ENCODE data around the gene RFC1.

RFC1 gene

DNA sequence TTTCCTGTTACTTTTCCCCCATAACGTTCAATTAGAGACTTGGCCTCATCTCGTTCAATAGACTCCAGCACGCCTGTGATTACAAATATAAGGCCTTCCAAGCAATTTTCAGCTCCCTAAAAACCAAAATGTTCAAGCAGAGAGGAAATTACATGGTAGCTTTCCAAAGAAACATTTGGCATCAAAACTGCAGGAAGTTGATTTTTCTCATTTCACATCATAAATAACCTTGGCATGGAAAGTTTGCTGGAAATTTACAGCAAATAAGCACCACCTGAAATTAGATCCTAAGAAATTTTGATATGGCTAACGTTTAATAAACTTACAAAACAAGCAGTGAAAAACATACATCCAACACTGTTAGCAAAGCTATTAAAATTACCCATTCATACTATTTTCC lies 53.3 kb downstream of the RFC1 start:
- H2BK120ac ChIP-seq (ENCODE audit: low read depth, low read length) = no peak overlapping the region
- peaks cover 26% of the 10 kb centered on the region for H3K79me1 ChIP-seq (replicated peaks; ENCODE audit: low read length, poor library complexity, severe bottlenecking)
- H3K4ac ChIP-seq (ENCODE audit: low read depth in 1 of 2, low read length in 2 of 2) = no peak overlapping the region
- H2BK5ac ChIP-seq (ENCODE audit: low read depth, low read length, poor library complexity, severe bottlenecking) = no peak overlapping the region
- no peaks in the 10 kb centered on the region for H3K27me3 ChIP-seq (ENCODE audit: control insufficient read depth in 1 of 2, insufficient read depth in 1 of 2, low read length in 2 of 2)
- no peak overlapping the region for H2AK5ac ChIP-seq (ENCODE audit: low read length, severe bottlenecking)
- H3K4me2 ChIP-seq (ENCODE audit: low read length, poor library complexity, severe bottlenecking) = no peak overlapping the region
- no peak overlapping the region for H3K14ac ChIP-seq (ENCODE audit: low read length in 2 of 2)
- no peak for DNase-seq
- H3K4me3 ChIP-seq (ENCODE audit: insufficient read depth in 1 of 2, low read depth in 1 of 2, low read length in 2 of 2) = no peak overlapping the region
- no peak overlapping the region for H2BK12ac ChIP-seq (ENCODE audit: low read length in 2 of 2)
- no peak overlapping the region for H4K91ac ChIP-seq (ENCODE audit: low read length)
- no peaks in the 10 kb centered on the region for H3K9me3 ChIP-seq (ENCODE audit: control insufficient read depth, low read length)
- H3K27ac ChIP-seq (ENCODE audit: low read length, poor library complexity, severe bottlenecking) = no peak overlapping the region
- 70% methylated on average over 4 of the region's 4 CpGs for WGBS
- peaks cover 5% of the 10 kb centered on the region for H3K4me1 ChIP-seq (ENCODE audit: control insufficient read depth, insufficient read depth, low read depth, low read length)
- no peak overlapping the region for H3K23ac ChIP-seq (ENCODE audit: low read length in 2 of 2)
- H2AFZ ChIP-seq (ENCODE audit: low read depth, low read length) = no peak overlapping the region
- no peak overlapping the region for H2BK15ac ChIP-seq (ENCODE audit: low read depth, poor library complexity, severe bottlenecking)
- no peak overlapping the region for H3K9ac ChIP-seq (ENCODE audit: low read length)
- no peak overlapping the region for H4K8ac ChIP-seq (ENCODE audit: low read length)
- H3K18ac ChIP-seq (ENCODE audit: low read depth in 1 of 2, low read length in 2 of 2) = no peak overlapping the region
- H3K36me3 ChIP-seq (ENCODE audit: control insufficient read depth in 1 of 2, insufficient read depth in 2 of 2, low read depth in 1 of 2, low read length in 2 of 2) = peaks cover 21 to 88% of the 10 kb centered on the region in 2 experiments

DNA sequence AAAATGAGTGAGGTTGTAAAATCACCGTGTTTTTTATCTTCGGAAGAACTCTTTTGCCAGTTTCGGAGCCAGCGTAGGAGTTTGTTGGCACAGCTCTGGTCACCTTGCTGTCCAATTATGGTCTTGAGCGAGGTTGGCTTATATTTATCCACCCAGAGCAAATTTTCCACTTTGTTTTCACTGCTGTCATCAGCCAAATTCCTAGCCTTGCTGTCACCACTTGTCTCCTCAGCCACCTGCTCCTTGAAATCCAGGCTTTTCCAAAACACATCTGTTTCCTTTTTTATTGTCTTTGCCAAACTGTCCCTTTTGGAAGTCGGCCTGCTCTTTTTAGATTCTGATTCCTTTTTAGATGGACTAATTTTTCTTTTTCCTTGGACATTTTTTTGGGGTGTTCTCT lies 57.6 kb downstream of the RFC1 start:
- H3K27me3 ChIP-seq (ENCODE audit: control insufficient read depth in 1 of 2, insufficient read depth in 1 of 2, low read length in 2 of 2) = no peaks in the 10 kb centered on the region
- H3K18ac ChIP-seq (ENCODE audit: low read depth in 1 of 2, low read length in 2 of 2) = no peak overlapping the region
- H4K8ac ChIP-seq (ENCODE audit: low read length) = no peak overlapping the region
- H3K9ac ChIP-seq (ENCODE audit: low read length) = no peak overlapping the region
- no peak overlapping the region for H3K4ac ChIP-seq (ENCODE audit: low read depth in 1 of 2, low read length in 2 of 2)
- DNase-seq = no peak
- WGBS = 98% methylated on average over 6 of the region's 6 CpGs
- no peaks in the 10 kb centered on the region for H3K9me3 ChIP-seq (ENCODE audit: control insufficient read depth, low read length)
- H2BK12ac ChIP-seq (ENCODE audit: low read length in 2 of 2) = no peak overlapping the region
- peaks cover 14% of the 10 kb centered on the region for H3K79me1 ChIP-seq (replicated peaks; ENCODE audit: low read length, poor library complexity, severe bottlenecking)
- H3K27ac ChIP-seq (ENCODE audit: low read length, poor library complexity, severe bottlenecking) = no peak overlapping the region
- no peak overlapping the region for H2BK5ac ChIP-seq (ENCODE audit: low read depth, low read length, poor library complexity, severe bottlenecking)
- no peak overlapping the region for H2AK5ac ChIP-seq (ENCODE audit: low read length, severe bottlenecking)
- H2AFZ ChIP-seq (ENCODE audit: low read depth, low read length) = no peak overlapping the region
- no peak overlapping the region for H2BK120ac ChIP-seq (ENCODE audit: low read depth, low read length)
- H3K4me1 ChIP-seq (ENCODE audit: control insufficient read depth, insufficient read depth, low read depth, low read length) = peaks cover 6% of the 10 kb centered on the region
- peaks cover 18 to 78% of the 10 kb centered on the region in 2 experiments for H3K36me3 ChIP-seq (ENCODE audit: control insufficient read depth in 1 of 2, insufficient read depth in 2 of 2, low read depth in 1 of 2, low read length in 2 of 2)
- no peak overlapping the region for H3K14ac ChIP-seq (ENCODE audit: low read length in 2 of 2)
- H3K23ac ChIP-seq (ENCODE audit: low read length in 2 of 2) = no peak overlapping the region
- no peak overlapping the region for H4K91ac ChIP-seq (ENCODE audit: low read length)
- no peak overlapping the region for H2BK15ac ChIP-seq (ENCODE audit: low read depth, poor library complexity, severe bottlenecking)
- H3K4me3 ChIP-seq (ENCODE audit: insufficient read depth in 1 of 2, low read depth in 1 of 2, low read length in 2 of 2) = no peak overlapping the region
- no peak overlapping the region for H3K4me2 ChIP-seq (ENCODE audit: low read length, poor library complexity, severe bottlenecking)

DNA sequence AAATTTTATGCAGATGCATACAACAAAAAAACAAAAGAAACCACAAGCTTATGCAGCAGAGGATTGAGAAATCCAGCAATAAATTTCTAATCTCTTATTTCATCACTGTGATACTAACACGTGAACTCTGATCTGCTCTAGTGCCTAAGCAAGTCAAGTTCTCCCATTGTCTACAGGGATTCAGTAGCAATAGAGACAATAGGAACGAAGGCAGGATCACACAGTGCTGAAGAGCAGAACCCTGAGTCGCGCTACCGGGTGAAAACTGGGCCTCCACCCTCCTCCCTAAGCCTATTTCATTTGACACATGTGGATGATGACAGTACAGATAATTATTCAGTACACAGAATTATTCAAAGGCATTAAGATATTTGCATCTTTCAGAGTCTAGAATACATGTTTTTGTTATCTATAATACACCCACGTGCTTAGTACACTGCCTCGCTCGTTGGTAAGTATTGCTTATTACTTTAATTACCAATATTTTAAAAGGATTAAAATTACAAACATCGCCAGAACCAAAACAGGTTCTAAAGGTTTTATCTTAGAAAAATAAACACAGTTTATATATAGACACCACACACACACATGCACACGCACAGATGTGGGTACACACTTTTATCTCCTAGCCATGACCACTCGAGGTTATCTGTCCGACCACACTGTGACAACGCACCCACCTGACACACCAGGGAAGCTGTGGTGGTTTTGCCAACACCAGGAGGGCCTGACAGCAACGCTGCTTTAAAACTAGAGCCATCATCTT lies 60.1 kb downstream of the RFC1 start:
- Histone ChIP-seq H4K91ac (ENCODE audit: low read length) (no peak overlapping the region), H3K23ac (ENCODE audit: low read length in 2 of 2) (no peak overlapping the region), H4K8ac (ENCODE audit: low read length) (no peak overlapping the region), H2BK5ac (ENCODE audit: low read depth, low read length, poor library complexity, severe bottlenecking) (no peak overlapping the region), H2BK15ac (ENCODE audit: low read depth, poor library complexity, severe bottlenecking) (no peak overlapping the region), H3K27ac (ENCODE audit: low read length, poor library complexity, severe bottlenecking) (no peak overlapping the region), H3K18ac (ENCODE audit: low read depth in 1 of 2, low read length in 2 of 2) (no peak overlapping the region), H2AK5ac (ENCODE audit: low read length, severe bottlenecking) (no peak overlapping the region), H3K4me2 (ENCODE audit: low read length, poor library complexity, severe bottlenecking) (no peak overlapping the region), H3K79me1 (replicated peaks; ENCODE audit: low read length, poor library complexity, severe bottlenecking) (peaks cover 16% of the 10 kb centered on the region), H3K27me3 (ENCODE audit: control insufficient read depth in 1 of 2, insufficient read depth in 1 of 2, low read length in 2 of 2) (no peaks in the 10 kb centered on the region), H3K36me3 (ENCODE audit: control insufficient read depth in 1 of 2, insufficient read depth in 2 of 2, low read depth in 1 of 2, low read length in 2 of 2) (peaks cover 22 to 74% of the 10 kb centered on the region in 2 experiments), H3K9ac (ENCODE audit: low read length) (no peak overlapping the region), H2BK12ac (ENCODE audit: low read length in 2 of 2) (no peak overlapping the region), H3K4ac (ENCODE audit: low read depth in 1 of 2, low read length in 2 of 2) (no peak overlapping the region), H3K4me3 (ENCODE audit: insufficient read depth in 1 of 2, low read depth in 1 of 2, low read length in 2 of 2) (no peak overlapping the region), H3K9me3 (ENCODE audit: control insufficient read depth, low read length) (no peaks in the 10 kb centered on the region), H2BK120ac (ENCODE audit: low read depth, low read length) (no peak overlapping the region), H3K14ac (ENCODE audit: low read length in 2 of 2) (no peak overlapping the region), H2AFZ (ENCODE audit: low read depth, low read length) (no peak overlapping the region), H3K4me1 (ENCODE audit: control insufficient read depth, insufficient read depth, low read depth, low read length) (peaks cover 6% of the 10 kb centered on the region)
- 88% methylated on average over 11 of the region's 14 CpGs for WGBS
- no peak for DNase-seq

GRCh38 chr4:39304651-39305050 lies 61.5 kb downstream of the RFC1 start:
- DNase-seq = no peak
- Histone ChIP-seq H3K4ac (ENCODE audit: low read depth in 1 of 2, low read length in 2 of 2) (no peak overlapping the region), H2BK15ac (ENCODE audit: low read depth, poor library complexity, severe bottlenecking) (no peak overlapping the region), H3K14ac (ENCODE audit: low read length in 2 of 2) (no peak overlapping the region), H3K4me3 (ENCODE audit: insufficient read depth in 1 of 2, low read depth in 1 of 2, low read length in 2 of 2) (no peak overlapping the region), H3K4me1 (ENCODE audit: control insufficient read depth, insufficient read depth, low read depth, low read length) (peaks cover 6% of the 10 kb centered on the region), H2AK5ac (ENCODE audit: low read length, severe bottlenecking) (no peak overlapping the region), H3K79me1 (replicated peaks; ENCODE audit: low read length, poor library complexity, severe bottlenecking) (peaks cover 21% of the 10 kb centered on the region), H3K23ac (ENCODE audit: low read length in 2 of 2) (no peak overlapping the region), H4K8ac (ENCODE audit: low read length) (no peak overlapping the region), H3K9ac (ENCODE audit: low read length) (no peak overlapping the region), H2AFZ (ENCODE audit: low read depth, low read length) (no peak overlapping the region), H3K36me3 (ENCODE audit: control insufficient read depth in 1 of 2, insufficient read depth in 2 of 2, low read depth in 1 of 2, low read length in 2 of 2) (peaks cover 28 to 72% of the 10 kb centered on the region in 2 experiments), H3K27ac (ENCODE audit: low read length, poor library complexity, severe bottlenecking) (no peak overlapping the region), H4K91ac (ENCODE audit: low read length) (no peak overlapping the region), H3K9me3 (ENCODE audit: control insufficient read depth, low read length) (no peaks in the 10 kb centered on the region), H2BK12ac (ENCODE audit: low read length in 2 of 2) (no peak overlapping the region), H2BK5ac (ENCODE audit: low read depth, low read length, poor library complexity, severe bottlenecking) (no peak overlapping the region), H3K18ac (ENCODE audit: low read depth in 1 of 2, low read length in 2 of 2) (no peak overlapping the region), H3K27me3 (ENCODE audit: control insufficient read depth in 1 of 2, insufficient read depth in 1 of 2, low read length in 2 of 2) (no peaks in the 10 kb centered on the region), H2BK120ac (ENCODE audit: low read depth, low read length) (no peak overlapping the region), H3K4me2 (ENCODE audit: low read length, poor library complexity, severe bottlenecking) (no peak overlapping the region)
- 99% methylated on average over 4 of the region's 5 CpGs for WGBS

All from mesenchymal stem cell (in vitro differentiated cells and primary cell).